Activated naive CD8-positive, alpha-beta T cell treated with anti-CD3 and anti-CD28 coated beads, Interleukin-2, amount 50 U/mL, for 16 hours (primary cell): ENCODE measurements around the gene ST7L.
"Not testable (repeated sequence)": the region's sequence is repeated elsewhere in the genome, so short reads cannot be mapped to it uniquely, and the experiment has no call there.

ENCODE experiments used
- DNase-seq: peaks from one replicate; pipeline ENCODE4 v3.0.0-alpha.2; 2020; ENCODE audit warnings: low read depth, low spot score

Gene ST7L, protein sequence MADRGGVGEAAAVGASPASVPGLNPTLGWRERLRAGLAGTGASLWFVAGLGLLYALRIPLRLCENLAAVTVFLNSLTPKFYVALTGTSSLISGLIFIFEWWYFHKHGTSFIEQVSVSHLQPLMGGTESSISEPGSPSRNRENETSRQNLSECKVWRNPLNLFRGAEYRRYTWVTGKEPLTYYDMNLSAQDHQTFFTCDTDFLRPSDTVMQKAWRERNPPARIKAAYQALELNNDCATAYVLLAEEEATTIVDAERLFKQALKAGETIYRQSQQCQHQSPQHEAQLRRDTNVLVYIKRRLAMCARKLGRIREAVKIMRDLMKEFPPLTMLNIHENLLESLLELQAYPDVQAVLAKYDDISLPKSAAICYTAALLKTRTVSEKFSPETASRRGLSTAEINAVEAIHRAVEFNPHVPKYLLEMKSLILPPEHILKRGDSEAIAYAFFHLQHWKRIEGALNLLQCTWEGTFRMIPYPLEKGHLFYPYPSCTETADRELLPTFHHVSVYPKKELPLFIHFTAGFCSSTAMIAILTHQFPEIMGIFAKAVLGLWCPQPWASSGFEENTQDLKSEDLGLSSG

DNA sequence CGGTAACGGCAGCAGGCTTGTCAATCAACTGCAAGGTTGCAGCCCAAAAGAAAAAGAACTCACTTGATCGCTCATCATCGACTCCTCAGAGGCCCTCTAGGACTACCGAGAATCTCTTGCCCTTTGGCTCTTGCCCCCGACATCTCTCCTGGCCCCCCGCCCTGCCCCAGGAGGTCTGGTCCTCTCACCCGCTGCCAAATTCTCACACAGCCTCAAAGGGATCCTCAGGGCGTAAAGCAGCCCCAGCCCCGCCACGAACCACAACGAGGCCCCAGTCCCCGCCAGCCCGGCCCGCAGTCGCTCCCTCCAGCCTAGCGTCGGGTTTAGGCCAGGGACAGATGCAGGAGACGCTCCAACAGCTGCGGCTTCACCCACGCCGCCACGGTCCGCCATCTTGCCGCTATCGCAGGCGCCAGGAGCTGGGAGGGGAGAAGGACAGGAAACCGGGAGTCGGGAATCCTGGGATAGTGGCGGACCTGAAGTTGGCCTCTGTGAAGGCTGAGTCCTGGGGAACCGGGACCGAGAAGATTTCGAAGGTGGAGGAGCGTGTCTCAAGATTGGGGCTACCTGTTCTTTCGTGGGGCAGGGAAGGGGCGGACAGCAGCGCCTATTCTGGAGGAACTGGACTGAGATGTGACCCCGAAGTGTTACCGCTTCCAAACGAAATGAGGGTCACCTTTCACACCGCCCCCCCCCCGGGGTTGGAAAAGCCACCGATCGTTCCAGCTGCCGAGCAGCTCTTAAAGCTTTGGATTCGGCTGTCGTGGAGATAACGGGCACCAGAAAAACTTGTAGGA, at the start of gene ST7L:
TSS of gene ST7L (minus strand) at position 421 of the 797 bp plus-strand sequence. CDS start at position 393, 28 bp downstream.
- no peak for DNase-seq

DNA sequence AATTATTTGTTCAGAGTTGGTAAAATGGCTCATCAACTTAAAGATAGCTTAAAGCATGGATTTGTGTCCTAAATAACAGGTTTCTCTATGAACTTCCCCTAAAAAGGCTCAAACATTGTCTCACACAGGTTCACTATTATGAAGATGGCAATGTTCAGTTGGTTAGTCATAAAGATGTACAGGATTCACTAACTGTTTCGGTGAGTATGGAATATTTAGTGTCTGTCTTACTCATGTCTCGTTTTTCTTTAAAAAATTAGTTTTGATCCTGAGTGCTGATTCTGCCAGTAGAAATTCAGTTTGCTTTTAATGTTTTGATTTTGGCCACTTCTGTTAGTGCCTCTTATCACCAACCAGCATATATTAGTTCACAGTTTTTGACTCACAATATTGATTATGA, 48.0 kb upstream of the ST7L start:
- DNase-seq, result no peak

DNA sequence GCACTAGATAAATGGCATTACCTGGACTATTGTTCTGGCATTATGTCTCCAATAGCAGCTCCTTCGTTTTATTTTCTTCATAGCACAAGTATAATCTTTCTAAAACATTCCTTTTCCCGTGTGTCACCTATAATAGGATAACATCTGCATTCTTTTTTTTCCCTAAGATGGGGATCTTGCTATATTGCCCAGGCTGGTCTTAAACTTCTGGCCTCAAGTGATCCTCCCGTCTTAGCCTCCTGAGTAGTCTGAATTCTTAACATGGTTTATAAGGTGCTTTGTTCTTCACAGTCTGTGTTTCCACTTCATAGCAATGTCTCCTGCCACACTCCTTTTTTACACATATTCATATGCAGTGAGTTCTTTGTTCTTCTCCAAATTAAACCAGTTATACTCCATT, 46.9 kb upstream of the ST7L start:
- no peak for DNase-seq

DNA sequence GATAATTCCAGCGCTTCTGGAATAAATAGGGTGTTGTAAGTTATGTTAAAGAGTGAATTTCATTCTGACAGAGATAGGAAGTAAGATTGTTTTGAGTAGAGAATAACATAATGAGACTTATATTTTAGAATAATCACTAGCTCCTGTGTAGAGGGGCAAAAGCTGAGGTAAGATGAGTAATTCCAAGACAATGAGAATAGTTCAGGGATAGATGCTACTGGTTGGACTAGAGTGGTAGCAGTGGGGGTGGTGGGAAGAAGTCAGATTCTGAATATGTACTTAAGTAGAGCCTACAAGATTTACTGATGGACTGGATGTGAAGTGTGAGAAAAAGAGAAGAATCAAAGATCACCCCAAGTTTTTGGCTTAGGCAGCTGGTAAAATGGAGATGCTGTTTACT, 32.3 kb upstream of the ST7L start:
- no peak for DNase-seq

DNA sequence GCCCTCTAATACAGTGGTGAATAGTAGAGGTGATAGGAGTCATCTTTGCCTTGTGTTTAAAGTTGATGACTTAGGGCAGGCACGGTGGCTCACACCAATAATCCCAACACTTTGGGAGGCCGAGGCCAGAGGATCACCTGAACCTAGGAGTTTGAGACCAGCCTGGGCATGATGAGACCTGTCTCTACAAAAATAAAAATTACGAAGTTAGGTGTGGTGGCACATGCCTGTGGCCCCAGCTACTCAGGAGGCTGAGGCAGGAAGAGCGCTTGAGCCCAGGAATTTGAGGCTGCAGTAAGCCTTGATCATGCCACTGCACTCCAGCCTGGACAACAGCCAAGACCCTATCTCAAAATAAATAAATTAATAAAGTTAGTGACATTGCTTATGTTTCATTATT, 27.3 kb upstream of the ST7L start:
- DNase-seq, result no peak

DNA sequence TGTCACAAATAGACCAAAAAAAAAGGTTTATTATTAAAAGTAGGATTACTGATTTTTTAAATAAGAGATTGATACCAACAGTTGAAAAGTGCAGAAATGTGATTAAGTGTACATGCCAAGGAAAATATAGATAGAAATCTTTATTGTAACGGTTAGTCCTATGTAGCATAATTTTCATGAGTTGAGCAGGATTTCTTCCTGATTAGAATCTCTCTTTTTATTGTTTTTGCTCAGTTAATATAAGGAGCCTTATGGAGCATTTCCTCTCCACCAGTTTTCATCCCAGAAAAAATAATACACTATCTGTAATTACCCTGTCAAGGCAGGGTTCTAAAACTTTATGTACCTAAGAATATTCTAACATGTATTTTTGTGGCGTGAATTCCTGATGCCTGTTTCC, 24.1 kb upstream of the ST7L start:
- DNase-seq, result no peak

DNA sequence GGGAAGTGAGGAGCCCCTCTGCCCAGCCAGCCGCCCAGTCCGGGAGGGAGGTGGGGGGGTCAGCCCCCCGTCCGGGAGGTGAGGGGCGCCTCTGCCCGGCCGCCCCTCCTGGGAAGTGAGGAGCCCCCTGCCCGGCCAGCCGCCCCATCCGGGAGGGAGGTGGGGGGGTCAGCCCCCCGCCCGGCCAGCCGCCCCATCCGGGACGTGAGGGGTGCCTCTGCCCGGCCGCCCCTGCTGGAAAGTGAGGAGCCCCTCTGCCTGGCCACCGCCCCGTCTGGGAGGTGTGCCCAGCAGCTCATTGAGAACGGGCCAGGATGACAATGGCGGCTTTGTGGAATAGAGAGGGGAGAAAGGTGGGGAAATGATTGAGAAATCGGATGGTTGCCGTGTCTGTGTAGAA, 21.5 kb upstream of the ST7L start:
- not testable (repeated sequence) for DNase-seq

DNA sequence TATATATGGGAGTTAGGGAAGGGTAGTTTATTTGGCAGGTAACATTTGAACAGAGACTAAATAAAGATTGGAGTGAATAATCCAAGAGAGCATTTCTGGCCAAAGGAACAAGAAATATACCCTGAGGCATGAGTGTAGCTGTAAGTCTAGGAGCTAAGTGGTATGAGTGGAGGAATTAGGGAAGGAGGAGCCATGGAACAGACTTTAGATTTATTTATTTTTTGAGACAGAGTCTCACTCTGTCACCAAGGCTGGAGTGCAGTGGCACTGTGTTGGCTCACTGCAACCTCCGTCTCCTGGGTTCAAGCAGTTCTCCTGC, 19.1 kb upstream of the ST7L start:
- no peak for DNase-seq

DNA sequence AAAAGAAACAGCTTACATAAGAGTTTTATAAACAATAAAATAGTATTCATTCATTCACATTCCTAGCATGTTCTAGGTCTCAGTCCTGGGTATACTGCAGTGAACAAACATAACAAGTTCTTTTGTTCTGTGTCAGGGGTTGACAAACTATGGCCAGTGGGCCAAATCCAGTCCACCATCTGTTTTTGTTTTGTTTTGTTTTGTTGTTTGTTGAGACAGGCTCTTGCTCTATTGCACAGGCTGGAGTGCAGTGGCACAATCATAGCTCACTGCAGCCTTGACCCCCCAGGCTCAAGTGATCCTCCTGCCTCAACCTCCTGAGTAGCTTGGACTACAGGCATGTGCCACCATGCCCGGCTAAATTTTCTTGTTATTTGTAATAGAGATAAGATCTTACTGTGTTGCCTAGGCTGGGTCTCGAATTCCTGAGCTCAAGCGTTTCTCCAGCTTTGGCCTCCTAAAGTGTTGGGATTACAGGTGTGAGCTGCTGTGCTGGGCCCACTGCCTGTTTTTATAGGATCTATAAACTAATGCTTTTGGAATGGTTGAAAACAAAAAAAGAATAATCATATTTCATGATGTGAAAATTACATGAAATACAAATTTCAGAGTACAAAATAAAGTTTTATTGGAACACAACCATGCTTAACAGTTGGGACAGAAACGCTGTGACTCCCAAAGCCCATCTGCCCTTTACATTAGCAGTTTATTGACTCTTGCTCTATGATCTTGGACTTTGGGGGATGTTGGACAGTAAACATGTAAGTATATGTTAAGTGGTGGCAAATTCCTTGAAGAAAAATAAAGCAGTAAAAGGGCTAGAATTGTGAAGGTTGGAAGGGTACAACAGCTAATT, 18.5 kb upstream of the ST7L start:
- no peak for DNase-seq

DNA sequence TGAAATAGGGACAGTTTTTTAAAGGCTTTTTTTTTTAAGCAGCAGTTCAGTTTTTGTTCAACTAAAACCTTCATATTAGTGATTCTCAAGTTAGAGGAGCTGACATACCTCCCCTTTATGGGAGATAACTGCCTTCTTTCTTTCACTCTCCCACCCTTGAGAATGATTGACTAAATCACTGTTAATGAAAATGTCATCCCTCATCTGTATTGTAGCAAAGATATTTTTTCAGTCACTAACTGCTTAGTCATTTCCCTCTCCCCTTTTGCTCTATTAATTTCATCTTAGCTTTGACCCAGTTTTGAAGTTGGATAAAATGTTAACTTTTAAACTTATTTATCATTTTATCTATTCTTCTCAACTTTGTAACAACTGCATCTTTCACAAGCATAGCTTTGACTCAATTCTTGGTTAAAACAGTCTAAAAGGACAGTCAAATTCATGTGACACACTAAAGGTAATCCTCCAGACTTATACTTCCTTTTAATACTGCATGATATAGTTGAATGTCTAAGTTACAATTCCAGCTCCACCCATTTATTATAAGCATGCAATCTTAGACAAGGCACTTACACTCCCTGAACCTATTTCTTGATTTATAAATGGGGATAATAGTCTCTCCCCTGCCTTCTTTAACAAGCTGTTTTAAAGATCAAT, 17.8 kb upstream of the ST7L start:
- DNase-seq, result no peak

DNA sequence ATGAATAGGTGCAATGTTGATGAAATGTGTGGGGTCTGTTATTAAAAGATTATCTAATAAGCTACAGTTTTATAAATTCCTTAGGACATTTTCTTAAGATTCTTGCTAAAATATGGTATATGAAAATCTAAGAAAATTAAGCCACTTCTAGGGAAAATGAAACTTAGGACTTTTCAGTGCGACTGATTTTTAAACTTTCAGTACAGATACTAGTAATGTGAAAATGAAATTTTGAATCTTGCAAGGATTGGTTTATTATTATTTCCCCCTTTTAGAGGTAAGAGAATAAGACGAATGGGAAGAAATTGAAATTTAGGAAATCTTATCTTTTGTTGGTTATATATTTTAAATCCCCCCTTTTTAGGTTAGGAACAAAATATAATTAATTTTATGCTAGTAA, 17.1 kb upstream of the ST7L start:
- no peak for DNase-seq

DNA sequence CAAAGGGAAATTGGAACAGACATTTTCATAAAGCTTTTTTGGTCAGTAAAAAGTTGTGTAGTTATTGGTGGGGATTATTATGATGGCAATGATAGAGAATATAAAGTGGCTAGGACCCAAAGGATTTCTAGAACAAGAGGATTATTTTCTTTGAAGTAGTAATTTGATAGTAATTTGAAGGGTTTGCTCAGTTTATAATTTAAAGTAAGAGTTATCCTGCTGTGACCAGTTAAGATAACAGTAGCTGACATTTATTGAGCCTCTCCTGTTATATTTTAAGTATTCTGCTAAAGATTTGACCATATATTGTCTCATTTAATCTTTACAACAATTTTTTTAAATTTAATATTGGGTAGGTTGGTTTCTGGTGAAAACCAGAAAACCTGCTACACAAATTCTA, 15.4 kb upstream of the ST7L start:
- no peak for DNase-seq

DNA sequence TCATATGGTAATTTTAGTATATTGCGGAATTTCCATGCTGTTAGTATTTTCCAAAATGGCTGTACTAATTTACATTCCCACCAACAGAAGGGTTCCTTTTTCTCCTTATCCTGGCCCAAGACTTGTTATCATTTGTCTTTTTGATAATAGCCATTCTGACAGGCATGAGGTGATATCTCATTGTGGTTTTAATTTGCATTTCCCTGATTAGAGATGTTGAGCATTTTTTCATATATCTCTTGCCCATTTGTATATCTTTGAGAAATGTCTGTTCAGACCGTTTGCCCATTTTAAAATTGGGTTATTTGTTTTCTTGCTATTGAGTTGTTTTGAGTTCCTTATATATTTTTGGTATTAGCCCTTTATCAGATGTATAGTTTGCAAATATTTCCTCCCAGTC, 14.7 kb upstream of the ST7L start:
- DNase-seq, result no peak

DNA sequence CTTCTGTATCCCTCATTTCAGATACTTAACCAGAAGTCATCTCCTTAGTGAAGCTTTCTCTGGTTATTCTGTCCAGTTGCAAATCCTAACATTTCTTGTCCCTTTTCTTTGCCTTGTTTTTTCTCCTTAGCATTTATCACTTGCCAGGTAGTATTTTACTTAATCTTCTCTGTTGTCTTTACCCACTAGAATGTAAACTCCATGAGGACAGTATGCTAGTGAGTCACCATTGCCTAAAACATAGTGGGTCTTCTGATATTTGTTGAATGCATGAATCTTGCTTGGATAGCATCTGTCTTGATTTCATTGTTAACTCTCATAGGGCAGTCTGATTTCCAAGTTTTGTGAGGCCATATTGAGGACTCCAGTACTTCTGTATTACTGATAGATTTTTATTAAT, 10.3 kb upstream of the ST7L start:
- DNase-seq, result no peak

DNA sequence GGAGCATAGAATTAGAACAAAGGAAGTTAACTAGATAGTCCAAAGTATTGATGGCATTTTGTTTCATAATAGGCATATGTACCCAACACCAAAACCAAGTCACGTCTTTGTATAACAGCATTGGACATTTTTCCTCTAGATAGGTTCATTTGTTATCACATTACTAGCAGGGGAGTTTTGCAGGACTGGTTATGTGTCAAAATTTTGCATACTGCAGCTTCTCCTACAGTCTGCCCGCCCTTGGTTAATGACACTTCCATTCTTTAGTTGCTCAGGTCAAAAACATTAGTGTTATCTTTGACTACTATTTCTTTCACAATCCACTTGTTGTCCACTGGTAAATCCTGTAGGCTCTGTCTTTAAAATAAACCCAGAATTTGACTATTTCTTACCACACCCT, 9.6 kb upstream of the ST7L start:
- DNase-seq, result no peak

DNA sequence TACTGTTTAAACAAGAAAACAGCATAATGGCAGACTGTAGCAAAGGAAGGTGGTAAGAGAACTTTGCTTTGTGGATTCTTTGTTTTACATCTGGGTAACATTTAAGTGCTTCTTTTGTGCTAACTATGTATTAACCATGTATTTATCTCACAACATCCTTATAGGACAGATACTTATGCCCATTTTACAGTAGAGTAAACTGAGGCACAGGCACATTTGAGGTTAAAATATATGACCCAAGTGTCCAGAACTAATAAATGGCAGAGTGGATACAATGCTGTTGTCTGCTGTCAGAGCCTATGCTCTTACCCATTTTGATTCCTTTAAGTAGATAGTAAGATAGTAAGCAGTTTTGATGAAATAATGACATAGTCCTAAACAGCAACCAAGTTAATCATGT, 7.9 kb upstream of the ST7L start:
- no peak for DNase-seq

DNA sequence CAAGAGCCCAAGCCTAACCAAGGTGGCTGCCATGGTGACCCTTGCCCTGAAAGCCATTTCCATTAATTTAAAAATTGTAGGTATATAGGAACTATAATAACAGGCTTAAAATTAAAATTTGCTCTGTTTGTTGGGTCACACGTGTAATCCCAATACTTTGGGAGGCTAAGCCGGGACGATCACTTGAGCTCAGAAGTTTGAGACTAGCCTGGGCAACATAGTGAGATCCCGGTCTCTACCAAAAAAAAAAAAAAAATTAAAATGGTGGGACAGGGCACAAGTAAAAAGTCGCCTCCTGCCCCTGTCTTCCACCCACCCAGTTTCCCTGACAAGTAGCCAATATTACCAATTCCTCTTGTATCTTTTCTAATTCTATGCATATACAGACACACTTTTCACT, 7.3 kb upstream of the ST7L start:
- no peak for DNase-seq

DNA sequence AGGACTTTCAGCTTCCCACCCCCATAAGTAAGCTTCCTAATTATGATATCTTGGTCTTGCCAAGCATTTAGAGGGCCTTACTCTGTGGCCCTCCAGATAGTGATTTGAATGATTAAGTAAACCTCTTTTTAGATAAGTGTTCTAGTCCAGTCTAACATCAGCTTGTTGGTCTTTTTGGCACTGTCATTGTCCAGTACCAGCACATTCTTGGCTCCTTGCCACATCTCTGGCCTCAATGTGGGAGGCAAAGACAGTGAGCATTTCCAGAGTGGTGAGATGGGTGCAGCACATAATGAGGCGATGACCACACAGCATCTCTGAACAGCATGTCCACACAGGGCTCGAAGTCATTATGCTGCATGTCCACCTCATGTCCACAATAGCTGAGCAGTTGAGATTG, 6.8 kb upstream of the ST7L start:
- DNase-seq, result no peak

DNA sequence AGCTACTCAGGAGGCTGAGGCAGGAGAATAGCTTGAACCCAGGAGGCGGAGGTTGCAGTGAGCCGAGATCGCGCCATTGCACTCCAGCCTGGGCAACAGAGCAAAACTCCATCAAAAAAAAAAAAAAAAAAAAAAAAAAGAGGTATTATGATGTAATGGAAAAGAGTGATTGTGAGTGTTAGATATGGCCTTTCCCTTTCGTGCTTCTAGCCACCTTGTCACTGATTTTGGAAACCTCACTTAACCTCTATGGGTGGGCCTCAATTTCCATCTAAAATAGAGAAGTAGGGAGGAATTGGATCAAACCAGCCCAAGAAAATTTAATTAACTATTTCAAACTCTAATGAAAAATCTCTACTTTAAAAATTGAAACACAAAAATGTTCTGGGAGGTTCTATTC, 5.6 kb upstream of the ST7L start:
- DNase-seq, result not testable (repeated sequence)

DNA sequence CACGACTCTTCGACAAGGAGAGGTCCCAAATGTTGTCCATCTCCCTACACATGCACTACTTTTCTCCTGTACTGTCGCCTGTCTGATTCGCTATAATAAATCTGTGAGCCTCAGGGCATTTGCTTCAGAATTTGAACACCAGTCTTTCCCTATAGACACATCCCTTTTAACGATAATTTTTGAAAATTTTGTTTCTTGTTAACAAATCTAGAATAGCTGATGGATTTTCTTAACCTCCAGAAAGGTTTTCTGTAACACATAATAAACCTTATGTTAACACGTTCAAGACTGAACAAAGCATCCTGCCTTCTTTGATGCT, 1.4 kb upstream of the ST7L start:
- DNase-seq, result no peak

DNA sequence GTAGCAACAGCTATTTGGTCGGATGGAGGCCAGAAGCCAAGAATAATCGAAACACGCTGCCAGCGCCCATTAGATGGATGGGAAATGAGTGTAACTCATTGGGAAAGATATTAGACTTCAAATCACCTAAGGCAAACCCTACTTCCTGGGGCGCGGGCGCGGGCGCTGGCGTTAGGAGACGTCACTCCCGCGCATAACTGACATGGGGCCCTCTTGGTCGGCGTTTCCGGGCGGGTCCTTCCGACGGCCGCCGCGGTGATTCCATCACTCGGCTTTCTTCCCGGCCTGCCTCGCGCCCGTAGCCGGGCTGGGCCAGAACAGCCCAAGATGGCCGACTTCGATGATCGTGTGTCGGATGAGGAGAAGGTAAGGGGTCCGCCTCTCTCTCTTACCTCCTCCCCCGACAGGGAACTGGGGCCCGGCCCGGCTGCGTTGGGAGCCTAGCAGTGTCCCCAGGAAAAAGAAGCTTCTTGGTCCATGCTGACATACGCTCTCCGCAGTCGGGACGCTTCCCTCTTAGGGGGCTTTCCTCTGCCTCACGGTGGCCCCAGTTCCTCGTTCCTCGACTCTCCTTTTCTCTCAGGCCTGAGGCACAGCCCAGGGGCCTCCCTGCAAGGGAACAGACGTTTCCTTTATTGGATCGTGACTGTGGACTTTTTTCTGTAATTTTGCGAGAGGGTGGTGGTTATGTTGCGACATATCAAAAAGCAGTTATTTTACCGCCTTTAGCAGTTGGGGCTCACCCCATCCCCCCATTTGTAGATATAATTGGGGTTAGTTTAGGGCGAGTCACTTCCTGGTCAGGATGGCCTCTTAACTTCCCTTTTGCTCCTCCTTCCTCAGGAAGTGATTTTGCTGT, 806 bp upstream of the ST7L start, which contains the start of gene CAPZA1:
TSS of gene CAPZA1 (plus strand) at position 315 of the 859 bp plus-strand sequence. CDS start at position 328, 13 bp downstream.
- peak; percentile 75 for DNase-seq
